Neutrophil (primary cell): Measurements from ENCODE around the gene ARFRP1.
"Not testable (repeated sequence)": the region's sequence is repeated elsewhere in the genome, so short reads cannot be mapped to it uniquely, and the experiment has no call there.

Source experiments
- H3K27ac ChIP-seq: fragments of 200-600 bp; sonication (generic); 2 replicates; pipeline ENCODE4 v1.5.1; 2016; ENCODE audit warnings: mild to moderate bottlenecking, moderate library complexity
- H3K27me3 ChIP-seq: fragments of 200-600 bp; sonication (generic); 2 replicates; pipeline ENCODE4 v1.6.0; 2016; ENCODE audit warnings: mild to moderate bottlenecking
- H3K36me3 ChIP-seq: fragments of 200-600 bp; sonication (generic); 2 replicates; pipeline ENCODE4 v1.5.1; 2017
- H3K4me1 ChIP-seq, 2 experiments: fragments of 200-600 bp in 1 of 2; sonication (generic) in 1 of 2; 1 replicate in 1 of 2; 2 replicates in 1 of 2; pipeline versions ENCODE4 v1.5.1 to v1.6.1; 2013 to 2016; ENCODE audit warnings: low read depth in 1 of 2, low read length in 1 of 2, mild to moderate bottlenecking in 1 of 2, moderate library complexity in 1 of 2; ENCODE audit not compliant: control insufficient read depth in 1 of 2, insufficient read depth in 1 of 2
- H3K4me3 ChIP-seq, 2 experiments: fragments of 200-600 bp in 1 of 2; sonication (generic) in 1 of 2; 1 replicate in 1 of 2; 2 replicates in 1 of 2; pipeline ENCODE4 v1.5.1; 2013 to 2016; ENCODE audit warnings: low read depth in 1 of 2, low read length in 1 of 2, mild to moderate bottlenecking in 1 of 2, moderate library complexity in 1 of 2
- H3K9me3 ChIP-seq: fragments of 200-600 bp; sonication (generic); 2 replicates; pipeline ENCODE4 v1.5.1; 2016
- TF ChIP-seq, protein P1 (sequence below): fragments of 200-600 bp; sonication (generic); IDR thresholded peaks from 2 replicates; pipeline ENCODE4 v1.5.1; 2016; ENCODE audit warnings: antibody characterized with exemption

Gene ARFRP1

GRCh38 chr20:63732118-63733095 is 24.6 kb upstream of the ARFRP1 start:
- H3K27me3 ChIP-seq: peaks cover 21% of the 10 kb centered on the region
- H3K4me3 ChIP-seq: no peak overlapping the region
- H3K36me3 ChIP-seq: peaks cover 42% of the 10 kb centered on the region
- no peak overlapping the region for H3K27ac ChIP-seq
- peaks cover 17% of the 10 kb centered on the region in 2 experiments for H3K4me1 ChIP-seq
- H3K9me3 ChIP-seq: no peaks in the 10 kb centered on the region
- TF ChIP-seq, protein P1, sequence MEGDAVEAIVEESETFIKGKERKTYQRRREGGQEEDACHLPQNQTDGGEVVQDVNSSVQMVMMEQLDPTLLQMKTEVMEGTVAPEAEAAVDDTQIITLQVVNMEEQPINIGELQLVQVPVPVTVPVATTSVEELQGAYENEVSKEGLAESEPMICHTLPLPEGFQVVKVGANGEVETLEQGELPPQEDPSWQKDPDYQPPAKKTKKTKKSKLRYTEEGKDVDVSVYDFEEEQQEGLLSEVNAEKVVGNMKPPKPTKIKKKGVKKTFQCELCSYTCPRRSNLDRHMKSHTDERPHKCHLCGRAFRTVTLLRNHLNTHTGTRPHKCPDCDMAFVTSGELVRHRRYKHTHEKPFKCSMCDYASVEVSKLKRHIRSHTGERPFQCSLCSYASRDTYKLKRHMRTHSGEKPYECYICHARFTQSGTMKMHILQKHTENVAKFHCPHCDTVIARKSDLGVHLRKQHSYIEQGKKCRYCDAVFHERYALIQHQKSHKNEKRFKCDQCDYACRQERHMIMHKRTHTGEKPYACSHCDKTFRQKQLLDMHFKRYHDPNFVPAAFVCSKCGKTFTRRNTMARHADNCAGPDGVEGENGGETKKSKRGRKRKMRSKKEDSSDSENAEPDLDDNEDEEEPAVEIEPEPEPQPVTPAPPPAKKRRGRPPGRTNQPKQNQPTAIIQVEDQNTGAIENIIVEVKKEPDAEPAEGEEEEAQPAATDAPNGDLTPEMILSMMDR: no peak

GRCh38 chr20:63731410-63731809 is 23.6 kb upstream of the ARFRP1 start:
- H3K27ac ChIP-seq: no peak overlapping the region
- peaks cover 40% of the 10 kb centered on the region for H3K36me3 ChIP-seq
- H3K9me3 ChIP-seq: no peaks in the 10 kb centered on the region
- H3K4me3 ChIP-seq: no peak overlapping the region
- TF ChIP-seq, protein P1: no peak
- H3K27me3 ChIP-seq: peaks cover 11% of the 10 kb centered on the region
- H3K4me1 ChIP-seq: peaks cover 11 to 12% of the 10 kb centered on the region in 2 experiments

DNA sequence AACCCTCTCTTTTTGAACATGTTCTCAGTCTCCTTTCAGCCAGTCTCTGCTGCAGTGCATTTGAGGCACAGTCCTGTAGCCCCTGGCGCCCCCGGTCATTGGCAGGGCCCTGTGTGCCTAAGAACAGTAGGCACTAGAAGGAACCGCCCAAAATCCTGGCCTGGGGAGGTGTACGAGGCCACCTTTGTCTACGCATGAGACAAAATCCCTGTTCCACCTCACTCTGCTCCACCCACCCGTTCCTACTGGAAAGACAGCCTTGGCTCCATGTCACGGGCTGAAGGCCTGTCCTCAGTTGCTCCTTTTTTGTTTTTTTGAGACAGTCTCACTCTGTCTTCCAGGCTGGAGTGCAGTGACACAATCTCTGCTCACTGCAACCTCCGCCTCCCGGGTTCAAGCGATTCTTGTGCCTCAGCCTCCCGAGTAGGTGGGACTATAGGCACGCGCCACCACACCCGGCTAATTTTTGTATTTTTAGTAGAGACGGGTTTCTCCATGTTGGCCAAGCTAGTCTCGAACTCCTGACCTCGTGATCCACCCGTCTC is 22.5 kb upstream of the ARFRP1 start:
- not testable (repeated sequence) for H3K9me3 ChIP-seq, H3K27me3 ChIP-seq, H3K4me3 ChIP-seq
- Histone ChIP-seq H3K36me3 (peaks cover 29% of the 10 kb centered on the region), H3K4me1 (peaks cover 11 to 12% of the 10 kb centered on the region in 2 experiments), H3K27ac (peak overlapping the region; percentile 29)

DNA sequence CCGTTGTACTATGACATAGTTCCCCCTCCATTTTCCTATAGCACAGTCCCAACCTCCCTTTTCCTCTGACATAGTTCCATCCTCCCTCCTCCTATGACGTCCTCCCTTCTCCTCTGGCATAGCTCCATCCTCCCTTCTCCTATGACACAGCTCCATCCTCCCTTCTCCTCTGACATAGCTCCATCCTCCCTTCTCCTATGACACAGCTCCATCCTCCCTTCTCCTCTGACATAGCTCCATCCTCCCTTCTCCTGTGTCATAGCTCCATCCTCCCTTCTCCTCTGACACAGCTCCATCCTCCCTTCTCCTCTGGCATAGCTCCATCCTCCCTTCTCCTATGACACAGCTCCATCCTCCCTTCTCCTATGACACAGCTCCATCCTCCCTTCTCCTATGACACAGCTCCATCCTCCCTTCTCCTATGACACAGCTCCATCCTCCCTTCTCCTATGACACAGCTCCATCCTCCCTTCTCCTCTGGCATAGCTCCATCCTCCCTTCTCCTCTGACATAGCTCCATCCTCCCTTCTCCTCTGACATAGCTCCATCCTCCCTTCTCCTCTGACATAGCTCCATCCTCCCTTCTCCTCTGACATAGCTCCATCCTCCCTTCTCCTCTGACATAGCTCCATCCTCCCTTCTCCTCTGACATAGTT is 15.3 kb upstream of the ARFRP1 start:
- H3K4me1 ChIP-seq, H3K27ac ChIP-seq, H3K9me3 ChIP-seq, H3K4me3 ChIP-seq, H3K27me3 ChIP-seq: not testable (repeated sequence)
- H3K36me3 ChIP-seq: peaks cover 36% of the 10 kb centered on the region

- Histone ChIP-seq H3K4me1 (no peaks in the 10 kb centered on the region), H3K27me3 (no peaks in the 10 kb centered on the region), H3K4me3 (no peak overlapping the region), H3K9me3 (no peaks in the 10 kb centered on the region), H3K36me3 (peaks cover 45% of the 10 kb centered on the region), H3K27ac (no peak overlapping the region)
- TF ChIP-seq, protein P1: no peak
Measured at GRCh38 chr20:63718996-63719395, 11.2 kb upstream of the ARFRP1 start.

GRCh38 chr20:63714858-63715257 is 7.1 kb upstream of the ARFRP1 start:
- Histone ChIP-seq H3K4me3 (no peak overlapping the region), H3K36me3 (peaks cover 54% of the 10 kb centered on the region), H3K27me3 (no peaks in the 10 kb centered on the region), H3K27ac (no peak overlapping the region), H3K4me1 (no peaks in the 10 kb centered on the region), H3K9me3 (no peaks in the 10 kb centered on the region)
- TF ChIP-seq, protein P1: no peak
